Neural cell (in vitro differentiated cells): Measurements from ENCODE around the gene OTUD3. TPM values are rescaled to one million over a fixed set of nuclear protein-coding genes. Genes with fewer than 3 reads are reported as not detected.

Source experiments
- H2AFZ ChIP-seq: fragments of 200-600, 300-800 bp; sonication (generic), shearing (Covaris generic); 2 replicates; pipeline ENCODE4 v1.6.0; 2014; ENCODE audit warnings: low read depth, mild to moderate bottlenecking, antibody characterized with exemption, low read length, moderate library complexity
- H3F3A ChIP-seq: fragments of 200-600 bp; shearing (Covaris generic); 2 replicates; pipeline ENCODE4 v1.6.1; 2016; ENCODE audit warnings: mild to moderate bottlenecking, moderate library complexity, mixed read lengths, antibody characterized with exemption, low read length; ENCODE audit not compliant: insufficient read depth, poor library complexity, severe bottlenecking
- H3K27ac ChIP-seq: fragments of 200-600, 300-800 bp; sonication (generic), shearing (Covaris generic); 2 replicates; pipeline ENCODE4 v1.5.1; 2014; ENCODE audit warnings: mild to moderate bottlenecking, low read length, moderate library complexity
- H3K27me3 ChIP-seq: fragments of 300-800, 200-600 bp; sonication (generic), shearing (Covaris generic); 2 replicates; pipeline ENCODE4 v1.6.0; 2014; ENCODE audit warnings: mild to moderate bottlenecking, low read depth, low read length, moderate library complexity; ENCODE audit not compliant: insufficient read depth
- H3K36me3 ChIP-seq: fragments of 300-800, 200-600 bp; sonication (generic), shearing (Covaris generic); 2 replicates; pipeline ENCODE4 v1.5.1; 2014; ENCODE audit warnings: mild to moderate bottlenecking, antibody characterized with exemption, low read length, moderate library complexity; ENCODE audit not compliant: insufficient read depth
- H3K4me2 ChIP-seq: fragments of 300-800, 200-600 bp; sonication (generic), shearing (Covaris generic); 2 replicates; pipeline ENCODE4 v1.6.0; 2014; ENCODE audit warnings: mild to moderate bottlenecking, low read length
- H3K4me3 ChIP-seq: fragments of 300-800, 200-600 bp; sonication (generic), shearing (Covaris generic); 2 replicates; pipeline ENCODE4 v1.5.1; 2014; ENCODE audit warnings: mild to moderate bottlenecking, low read length, moderate library complexity
- H3K79me2 ChIP-seq: fragments of 200-600 bp; shearing (Covaris generic); replicated peaks from 2 replicates; pipeline ENCODE4 v1.6.0; 2014; ENCODE audit warnings: mild to moderate bottlenecking, low read length, moderate library complexity; ENCODE audit not compliant: insufficient read depth
- H3K9ac ChIP-seq: fragments of 300-800, 200-600 bp; sonication (generic), shearing (Covaris generic); 2 replicates; pipeline ENCODE4 v1.6.1; 2016; ENCODE audit warnings: mild to moderate bottlenecking, low read length, mixed read lengths
- H3K9me2 ChIP-seq: fragments of 200-600 bp; shearing (Covaris generic); 2 replicates; pipeline ENCODE4 v1.6.1; 2016; ENCODE audit warnings: mild to moderate bottlenecking, low read length, mixed read lengths; ENCODE audit not compliant: insufficient read depth
- H3K9me3 ChIP-seq: fragments of 200-600, 300-800 bp; sonication (generic), shearing (Covaris generic); 2 replicates; pipeline ENCODE4 v1.6.1; 2016; ENCODE audit warnings: mild to moderate bottlenecking, mixed run types, low read length, moderate library complexity, mixed read lengths
- H4K20me1 ChIP-seq: fragments of 200-600 bp; shearing (Covaris generic); 2 replicates; pipeline ENCODE4 v1.6.1; 2016; ENCODE audit warnings: mild to moderate bottlenecking, mixed run types; ENCODE audit not compliant: insufficient read depth
- CTCF ChIP-seq: fragments of 450-650 bp; IDR thresholded peaks from 2 replicates; pipeline ENCODE4 v1.5.1; 2014; ENCODE audit warnings: antibody characterized with exemption, mild to moderate bottlenecking, moderate library complexity; ENCODE audit not compliant: poor library complexity, severe bottlenecking
- EP300 ChIP-seq: fragments of 450-650 bp; conservative IDR thresholded peaks from 2 replicates; pipeline ENCODE4 v1.6.1; 2014; ENCODE audit warnings: antibody characterized with exemption, mild to moderate bottlenecking, moderate library complexity; ENCODE audit not compliant: poor library complexity, severe bottlenecking
- EZH2 ChIP-seq: fragments of 200-600, 300-800 bp; shearing (Covaris generic), sonication (generic); IDR thresholded peaks from 2 replicates; pipeline ENCODE4 v1.6.1; 2014; ENCODE audit warnings: antibody characterized with exemption, low read length, borderline replicate concordance, mild to moderate bottlenecking; ENCODE audit not compliant: insufficient read depth, poor library complexity, severe bottlenecking
- MXI1 ChIP-seq: fragments of 450-650 bp; conservative IDR thresholded peaks from 2 replicates; pipeline ENCODE4 v1.6.1; 2014; ENCODE audit warnings: antibody characterized with exemption, mild to moderate bottlenecking; ENCODE audit not compliant: poor library complexity, severe bottlenecking
- POLR2AphosphoS5 ChIP-seq: IDR thresholded peaks from 2 replicates; pipeline ENCODE4 v1.6.1; 2012
- RAD21 ChIP-seq: fragments of 450-650 bp; conservative IDR thresholded peaks from 2 replicates; pipeline ENCODE4 v1.6.1; 2014; ENCODE audit warnings: antibody characterized with exemption, mild to moderate bottlenecking, moderate library complexity
- SMC3 ChIP-seq: fragments of 450-650 bp; conservative IDR thresholded peaks from 2 replicates; pipeline ENCODE4 v1.6.1; 2014; ENCODE audit warnings: antibody characterized with exemption, mild to moderate bottlenecking, moderate library complexity; ENCODE audit not compliant: poor library complexity
- TAF1 ChIP-seq: IDR thresholded peaks from 2 replicates; pipeline ENCODE4 v1.6.1; 2012; ENCODE audit warnings: low read depth
- polyA plus RNA-seq: library from polyadenylated mRNA; depleted of rRNA; stranded (reverse); fragments of >200 nt; gene quantifications from 2 replicates; pipeline ENCODE4 v1.2.3, GENCODE V29; 2014
- TF ChIP-seq, protein P1 (sequence below): IDR thresholded peaks from 2 replicates; pipeline ENCODE4 v1.6.1; 2012; ENCODE audit warnings: borderline replicate concordance

OTUD3 gene
- polyA plus RNA-seq, 1 donor from 2014 or later = 24.0 TPM

DNA sequence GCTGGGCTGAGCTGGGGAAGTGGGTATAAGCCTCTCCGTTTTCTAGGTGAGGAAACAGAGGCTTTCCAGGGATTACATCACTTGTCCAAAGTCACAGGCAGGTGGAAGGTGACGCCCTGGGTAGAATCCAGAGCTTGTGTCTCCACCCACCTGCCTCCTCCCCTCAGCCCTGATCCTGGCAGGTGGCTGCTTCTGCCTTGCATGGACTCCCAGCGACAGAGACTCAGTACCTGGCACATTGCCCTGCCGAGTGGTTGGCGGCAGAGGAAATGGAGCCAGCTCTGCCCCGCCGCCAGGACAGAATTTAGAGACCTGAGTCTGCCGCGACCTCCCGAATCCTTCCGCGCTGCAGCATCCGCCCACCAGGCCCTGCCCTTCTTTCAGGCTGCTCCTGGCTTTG, 39.1 kb downstream of the OTUD3 start:
- no peaks in the 10 kb centered on the region for H3K79me2 ChIP-seq
- H3K36me3 ChIP-seq = no peaks in the 10 kb centered on the region
- H3K9me2 ChIP-seq = no peaks in the 10 kb centered on the region

GRCh38 chr1:19922015-19922688, 40.0 kb downstream of the OTUD3 start:
- H3K27me3 ChIP-seq = no peaks in the 10 kb centered on the region
- TF ChIP-seq POLR2AphosphoS5 (no peak), RAD21 (no peak), CTCF (no peak), EZH2 (no peak), SMC3 (no peak), MXI1 (no peak), EP300 (no peak)
- TF ChIP-seq, protein P1, sequence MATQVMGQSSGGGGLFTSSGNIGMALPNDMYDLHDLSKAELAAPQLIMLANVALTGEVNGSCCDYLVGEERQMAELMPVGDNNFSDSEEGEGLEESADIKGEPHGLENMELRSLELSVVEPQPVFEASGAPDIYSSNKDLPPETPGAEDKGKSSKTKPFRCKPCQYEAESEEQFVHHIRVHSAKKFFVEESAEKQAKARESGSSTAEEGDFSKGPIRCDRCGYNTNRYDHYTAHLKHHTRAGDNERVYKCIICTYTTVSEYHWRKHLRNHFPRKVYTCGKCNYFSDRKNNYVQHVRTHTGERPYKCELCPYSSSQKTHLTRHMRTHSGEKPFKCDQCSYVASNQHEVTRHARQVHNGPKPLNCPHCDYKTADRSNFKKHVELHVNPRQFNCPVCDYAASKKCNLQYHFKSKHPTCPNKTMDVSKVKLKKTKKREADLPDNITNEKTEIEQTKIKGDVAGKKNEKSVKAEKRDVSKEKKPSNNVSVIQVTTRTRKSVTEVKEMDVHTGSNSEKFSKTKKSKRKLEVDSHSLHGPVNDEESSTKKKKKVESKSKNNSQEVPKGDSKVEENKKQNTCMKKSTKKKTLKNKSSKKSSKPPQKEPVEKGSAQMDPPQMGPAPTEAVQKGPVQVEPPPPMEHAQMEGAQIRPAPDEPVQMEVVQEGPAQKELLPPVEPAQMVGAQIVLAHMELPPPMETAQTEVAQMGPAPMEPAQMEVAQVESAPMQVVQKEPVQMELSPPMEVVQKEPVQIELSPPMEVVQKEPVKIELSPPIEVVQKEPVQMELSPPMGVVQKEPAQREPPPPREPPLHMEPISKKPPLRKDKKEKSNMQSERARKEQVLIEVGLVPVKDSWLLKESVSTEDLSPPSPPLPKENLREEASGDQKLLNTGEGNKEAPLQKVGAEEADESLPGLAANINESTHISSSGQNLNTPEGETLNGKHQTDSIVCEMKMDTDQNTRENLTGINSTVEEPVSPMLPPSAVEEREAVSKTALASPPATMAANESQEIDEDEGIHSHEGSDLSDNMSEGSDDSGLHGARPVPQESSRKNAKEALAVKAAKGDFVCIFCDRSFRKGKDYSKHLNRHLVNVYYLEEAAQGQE = no peak

More for the DNA sequence above, 39.1 kb downstream of the OTUD3 start:
- H3F3A ChIP-seq = no peaks in the 10 kb centered on the region
- H4K20me1 ChIP-seq = no peaks in the 10 kb centered on the region
- H3K4me2 ChIP-seq = no peak overlapping the region
- no peak overlapping the region for H2AFZ ChIP-seq
- no peak overlapping the region for H3K4me3 ChIP-seq
- no peak overlapping the region for H3K9ac ChIP-seq
- no peaks in the 10 kb centered on the region for H3K27me3 ChIP-seq
- no peak overlapping the region for H3K27ac ChIP-seq
- TF ChIP-seq POLR2AphosphoS5 = no peak
- TF ChIP-seq EP300 = no peak
- no peak for TF ChIP-seq SMC3
- TF ChIP-seq RAD21 = no peak
- no peak for TF ChIP-seq CTCF
- TF ChIP-seq, protein P1 = no peak
- TF ChIP-seq EZH2 = no peak
- no peak for TF ChIP-seq TAF1
- no peak for TF ChIP-seq MXI1
- no peaks in the 10 kb centered on the region for H3K9me3 ChIP-seq

More at GRCh38 chr1:19922015-19922688, 40.0 kb downstream of the OTUD3 start:
- Histone ChIP-seq H3K9me3 (no peaks in the 10 kb centered on the region), H3K4me2 (no peak overlapping the region), H3K9ac (no peak overlapping the region), H4K20me1 (no peaks in the 10 kb centered on the region), H3F3A (no peaks in the 10 kb centered on the region), H2AFZ (no peak overlapping the region), H3K27ac (no peak overlapping the region), H3K36me3 (no peaks in the 10 kb centered on the region), H3K4me3 (no peak overlapping the region), H3K9me2 (no peaks in the 10 kb centered on the region), H3K79me2 (no peaks in the 10 kb centered on the region)
